Smooth muscle cell (in vitro differentiated cells): Measurements from ENCODE around the gene BCAN. TPM values are rescaled to one million over a fixed set of nuclear protein-coding genes. Genes with fewer than 3 reads are reported as not detected.

Experiments
- DNase-seq: peaks from one replicate; lab custom pipeline; 2025; ENCODE audit not compliant: unreplicated experiment; lab: John Stamatoyannopoulos, UW
- H2AFZ ChIP-seq: fragments of 200-600 bp; sonication (generic); 2 replicates; pipeline ENCODE4 v1.6.0; 2016; ENCODE audit warnings: antibody characterized with exemption, low read depth, mild to moderate bottlenecking
- H3F3A ChIP-seq: fragments of 200-600 bp; sonication (generic); 2 replicates; pipeline ENCODE4 v1.6.0; 2017; ENCODE audit warnings: antibody characterized with exemption, low read depth
- H3K27ac ChIP-seq: fragments of 200-600 bp; sonication (generic); 2 replicates; pipeline ENCODE4 v1.5.1; 2016; ENCODE audit warnings: low read depth, mild to moderate bottlenecking
- H3K27me3 ChIP-seq: fragments of 200-600 bp; sonication (generic); 2 replicates; pipeline ENCODE4 v1.6.1; 2016; ENCODE audit warnings: low read depth, mild to moderate bottlenecking
- H3K36me3 ChIP-seq: fragments of 200-600 bp; sonication (generic); 2 replicates; pipeline ENCODE4 v1.5.1; 2016; ENCODE audit warnings: low read depth
- H3K4me1 ChIP-seq: fragments of 200-600 bp; sonication (generic); 2 replicates; pipeline ENCODE4 v1.5.1; 2016; ENCODE audit warnings: low read depth
- H3K4me2 ChIP-seq: fragments of 200-600 bp; sonication (generic); 2 replicates; pipeline ENCODE4 v1.6.0; 2016; ENCODE audit warnings: mild to moderate bottlenecking
- H3K4me3 ChIP-seq: fragments of 200-600 bp; sonication (generic); 2 replicates; pipeline ENCODE4 v1.5.1; 2016; ENCODE audit warnings: mild to moderate bottlenecking
- H3K79me2 ChIP-seq: fragments of 200-600 bp; sonication (generic); 2 replicates; pipeline ENCODE4 v1.6.0; 2016; ENCODE audit warnings: low read depth, mild to moderate bottlenecking
- H3K9ac ChIP-seq: fragments of 200-600 bp; sonication (generic); 2 replicates; pipeline ENCODE4 v1.6.0; 2016; ENCODE audit warnings: low read depth
- H3K9me3 ChIP-seq: fragments of 200-600 bp; sonication (generic); replicated peaks from 2 replicates; pipeline ENCODE4 v1.5.1; 2016; ENCODE audit warnings: low read depth
- H4K20me1 ChIP-seq: fragments of 200-600 bp; sonication (generic); 2 replicates; pipeline ENCODE4 v1.6.0; 2016; ENCODE audit warnings: low read depth
- WGBS: methylation state at CpG from one replicate; pipeline ENCODE4 v1.1.7; 2016; ENCODE audit warnings: low lambda C conversion rate; 5-methylcytosine and 5-hydroxymethylcytosine counted together
- polyA plus RNA-seq: library from polyadenylated mRNA; unstranded; fragments of >200 nt; fragmentation: Nextera tagmentation; extraction: Ambion mirVana; gene quantifications from 2 replicates; pipeline ENCODE4 v1.2.1, GENCODE V29; 2016
- total RNA-seq: library from RNA; depleted of rRNA; stranded (reverse); fragments of >200 nt; gene quantifications from 2 replicates; pipeline ENCODE4 v1.2.3, GENCODE V29; 2014
- TF ChIP-seq, protein P1 (sequence below): fragments of 200-600 bp; sonication (generic); IDR thresholded peaks from 2 replicates; pipeline ENCODE4 v1.5.1; 2017; ENCODE audit warnings: borderline replicate concordance, mild to moderate bottlenecking, antibody characterized with exemption; ENCODE audit not compliant: insufficient read depth, poor library complexity, severe bottlenecking

Gene BCAN
- total and polyA plus RNA-seq, 2 experiments from 2014 or later = 0.79 TPM; not detected in 1

DNA sequence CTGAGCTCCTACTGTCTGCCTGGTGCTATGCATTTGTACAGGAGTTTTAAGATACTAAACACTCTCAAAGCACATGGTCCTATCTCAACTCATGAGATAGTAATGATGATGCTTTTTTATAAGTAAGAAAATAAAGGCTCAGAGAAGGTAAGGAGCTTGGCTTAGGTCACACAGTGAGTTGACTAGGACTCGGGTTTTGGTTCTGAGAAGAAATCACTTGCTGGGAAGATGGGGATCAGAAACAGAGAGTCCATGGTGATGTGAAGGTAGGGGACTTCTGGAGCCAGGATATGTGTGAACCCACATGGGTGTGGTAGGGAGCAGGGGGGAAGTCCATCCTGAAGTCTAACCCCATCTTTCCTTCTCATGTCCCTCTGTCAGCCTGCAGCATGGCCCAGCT, 3.7 kb downstream of the BCAN start:
- no peak overlapping the region for H3K9ac ChIP-seq
- TF ChIP-seq, protein P1, sequence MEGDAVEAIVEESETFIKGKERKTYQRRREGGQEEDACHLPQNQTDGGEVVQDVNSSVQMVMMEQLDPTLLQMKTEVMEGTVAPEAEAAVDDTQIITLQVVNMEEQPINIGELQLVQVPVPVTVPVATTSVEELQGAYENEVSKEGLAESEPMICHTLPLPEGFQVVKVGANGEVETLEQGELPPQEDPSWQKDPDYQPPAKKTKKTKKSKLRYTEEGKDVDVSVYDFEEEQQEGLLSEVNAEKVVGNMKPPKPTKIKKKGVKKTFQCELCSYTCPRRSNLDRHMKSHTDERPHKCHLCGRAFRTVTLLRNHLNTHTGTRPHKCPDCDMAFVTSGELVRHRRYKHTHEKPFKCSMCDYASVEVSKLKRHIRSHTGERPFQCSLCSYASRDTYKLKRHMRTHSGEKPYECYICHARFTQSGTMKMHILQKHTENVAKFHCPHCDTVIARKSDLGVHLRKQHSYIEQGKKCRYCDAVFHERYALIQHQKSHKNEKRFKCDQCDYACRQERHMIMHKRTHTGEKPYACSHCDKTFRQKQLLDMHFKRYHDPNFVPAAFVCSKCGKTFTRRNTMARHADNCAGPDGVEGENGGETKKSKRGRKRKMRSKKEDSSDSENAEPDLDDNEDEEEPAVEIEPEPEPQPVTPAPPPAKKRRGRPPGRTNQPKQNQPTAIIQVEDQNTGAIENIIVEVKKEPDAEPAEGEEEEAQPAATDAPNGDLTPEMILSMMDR = no peak
- no peak overlapping the region for H2AFZ ChIP-seq
- peaks cover 97% of the 10 kb centered on the region for H3K27me3 ChIP-seq
- H3K4me2 ChIP-seq = no peak overlapping the region
- no peaks in the 10 kb centered on the region for H3F3A ChIP-seq
- H3K4me1 ChIP-seq = peaks cover 14% of the 10 kb centered on the region
- H3K4me3 ChIP-seq = no peak overlapping the region
- 86% methylated on average over 1 of the region's 1 CpG for WGBS
- no peak overlapping the region for H3K27ac ChIP-seq
- no peaks in the 10 kb centered on the region for H3K9me3 ChIP-seq
- no peak for DNase-seq
- H3K36me3 ChIP-seq = no peaks in the 10 kb centered on the region
- H3K79me2 ChIP-seq = no peaks in the 10 kb centered on the region
- peaks cover 12% of the 10 kb centered on the region for H4K20me1 ChIP-seq

- Histone ChIP-seq H3K27ac (no peak overlapping the region), H2AFZ (no peak overlapping the region), H4K20me1 (peaks cover 12% of the 10 kb centered on the region), H3K4me3 (no peak overlapping the region), H3K9me3 (no peaks in the 10 kb centered on the region), H3K36me3 (no peaks in the 10 kb centered on the region), H3F3A (no peaks in the 10 kb centered on the region), H3K79me2 (no peaks in the 10 kb centered on the region), H3K9ac (no peak overlapping the region), H3K4me1 (peaks cover 6% of the 10 kb centered on the region), H3K27me3 (peaks cover 94% of the 10 kb centered on the region), H3K4me2 (no peak overlapping the region)
- TF ChIP-seq, protein P1 = no peak
- 71% methylated on average over 45 of the region's 51 CpGs for WGBS
- no peak for DNase-seq
These were observed 4.9 kb downstream of the BCAN start for GRCh38 chr1:156646738-156647211.

DNA sequence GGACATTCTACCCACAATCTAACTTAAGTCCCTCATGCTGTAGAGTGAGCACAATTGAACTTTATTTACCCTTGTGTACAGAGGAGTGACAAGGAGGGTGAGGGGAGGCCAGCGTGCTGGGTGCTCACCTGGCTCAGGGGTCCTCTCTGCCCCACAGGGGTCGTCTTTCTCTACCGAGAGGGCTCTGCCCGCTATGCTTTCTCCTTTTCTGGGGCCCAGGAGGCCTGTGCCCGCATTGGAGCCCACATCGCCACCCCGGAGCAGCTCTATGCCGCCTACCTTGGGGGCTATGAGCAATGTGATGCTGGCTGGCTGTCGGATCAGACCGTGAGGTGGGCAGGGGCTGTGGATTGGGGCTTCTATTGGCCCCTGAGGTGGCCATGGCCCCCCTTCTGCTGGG, 5.4 kb downstream of the BCAN start:
- Histone ChIP-seq H3K36me3 (no peaks in the 10 kb centered on the region), H3K27ac (no peak overlapping the region), H3K79me2 (no peaks in the 10 kb centered on the region), H3F3A (no peaks in the 10 kb centered on the region), H3K9me3 (no peaks in the 10 kb centered on the region), H3K4me2 (no peak overlapping the region), H3K4me3 (no peak overlapping the region), H4K20me1 (peaks cover 14% of the 10 kb centered on the region), H3K27me3 (peaks cover 88% of the 10 kb centered on the region), H2AFZ (no peak overlapping the region), H3K4me1 (peaks cover 3% of the 10 kb centered on the region), H3K9ac (no peak overlapping the region)
- TF ChIP-seq, protein P1 = no peak
- DNase-seq = no peak
- 83% methylated on average over 10 of the region's 10 CpGs for WGBS

DNA sequence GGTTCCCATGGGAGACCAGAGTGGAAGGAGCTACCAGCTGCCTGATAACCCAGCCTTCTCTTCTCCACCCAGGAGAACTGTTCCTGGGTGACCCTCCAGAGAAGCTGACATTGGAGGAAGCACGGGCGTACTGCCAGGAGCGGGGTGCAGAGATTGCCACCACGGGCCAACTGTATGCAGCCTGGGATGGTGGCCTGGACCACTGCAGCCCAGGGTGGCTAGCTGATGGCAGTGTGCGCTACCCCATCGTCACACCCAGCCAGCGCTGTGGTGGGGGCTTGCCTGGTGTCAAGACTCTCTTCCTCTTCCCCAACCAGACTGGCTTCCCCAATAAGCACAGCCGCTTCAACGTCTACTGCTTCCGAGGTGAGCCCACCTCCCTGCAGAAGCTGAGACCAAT, 6.6 kb downstream of the BCAN start:
- H3K4me3 ChIP-seq = no peak overlapping the region
- no peak for DNase-seq
- no peaks in the 10 kb centered on the region for H3K36me3 ChIP-seq
- H3K9ac ChIP-seq = no peak overlapping the region
- 92% methylated on average over 10 of the region's 10 CpGs for WGBS
- H3K4me1 ChIP-seq = no peaks in the 10 kb centered on the region
- H3F3A ChIP-seq = no peaks in the 10 kb centered on the region
- H3K79me2 ChIP-seq = no peaks in the 10 kb centered on the region
- H3K4me2 ChIP-seq = no peak overlapping the region
- H3K27me3 ChIP-seq = peaks cover 82% of the 10 kb centered on the region
- H3K9me3 ChIP-seq = no peaks in the 10 kb centered on the region
- no peak overlapping the region for H3K27ac ChIP-seq
- H2AFZ ChIP-seq = no peak overlapping the region
- TF ChIP-seq, protein P1 = no peak
- H4K20me1 ChIP-seq = peaks cover 7% of the 10 kb centered on the region
